ENCODE data around the gene PHPT1. TPM values are rescaled to one million over a fixed set of nuclear protein-coding genes. Genes with fewer than 3 reads are reported as not detected.
"Not testable (repeated sequence)": the region's sequence is repeated elsewhere in the genome, so short reads cannot be mapped to it uniquely, and the experiment has no call there.

Gene PHPT1
- total and polyA plus RNA-seq, 8 donors = 75.2 to 189 (median 84.0) TPM

DNA sequence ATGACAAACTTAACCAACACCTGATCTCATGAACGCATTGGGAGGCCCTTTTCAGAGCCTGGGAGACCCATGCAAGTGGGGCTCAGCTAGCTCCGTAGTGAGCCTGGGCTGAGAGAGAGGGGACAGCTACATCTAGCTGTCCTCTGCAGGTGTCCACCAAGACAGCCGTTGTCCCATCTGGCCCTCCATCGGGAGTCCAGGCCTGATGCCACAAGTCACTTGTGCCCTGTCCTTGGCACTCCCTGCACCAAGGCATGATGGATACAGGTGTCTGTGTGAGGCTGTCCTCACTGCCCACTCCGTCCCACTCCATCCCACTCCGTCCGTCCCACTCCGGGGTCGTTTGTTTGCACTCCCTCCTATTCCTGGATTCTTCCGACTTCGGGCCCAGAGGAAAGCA is 19.4 kb downstream of the PHPT1 start:
- DNase-seq = no peak
- intact Hi-C loops (cut with DNase I) = no loop called here
- Histone ChIP-seq H3K9me3 (no peaks in the 10 kb centered on the region), H3K4me1 (peaks cover 0 to 12% (median 4%) of the 10 kb centered on the region in 3 donors), H3K27me3 (no peaks in the 10 kb centered on the region), H3K27ac (no peak overlapping the region), H3K36me3 (peaks cover under 1 to 1% (median under 1%) of the 10 kb centered on the region in 3 donors), H3K4me3 (no peak overlapping the region)
- ATAC-seq = no peak
- no peak for FAIRE-seq
- WGBS, 2 donors = 87 to 89% methylated on average over 11 of the region's 11 CpGs
- TF ChIP-seq, protein P1, sequence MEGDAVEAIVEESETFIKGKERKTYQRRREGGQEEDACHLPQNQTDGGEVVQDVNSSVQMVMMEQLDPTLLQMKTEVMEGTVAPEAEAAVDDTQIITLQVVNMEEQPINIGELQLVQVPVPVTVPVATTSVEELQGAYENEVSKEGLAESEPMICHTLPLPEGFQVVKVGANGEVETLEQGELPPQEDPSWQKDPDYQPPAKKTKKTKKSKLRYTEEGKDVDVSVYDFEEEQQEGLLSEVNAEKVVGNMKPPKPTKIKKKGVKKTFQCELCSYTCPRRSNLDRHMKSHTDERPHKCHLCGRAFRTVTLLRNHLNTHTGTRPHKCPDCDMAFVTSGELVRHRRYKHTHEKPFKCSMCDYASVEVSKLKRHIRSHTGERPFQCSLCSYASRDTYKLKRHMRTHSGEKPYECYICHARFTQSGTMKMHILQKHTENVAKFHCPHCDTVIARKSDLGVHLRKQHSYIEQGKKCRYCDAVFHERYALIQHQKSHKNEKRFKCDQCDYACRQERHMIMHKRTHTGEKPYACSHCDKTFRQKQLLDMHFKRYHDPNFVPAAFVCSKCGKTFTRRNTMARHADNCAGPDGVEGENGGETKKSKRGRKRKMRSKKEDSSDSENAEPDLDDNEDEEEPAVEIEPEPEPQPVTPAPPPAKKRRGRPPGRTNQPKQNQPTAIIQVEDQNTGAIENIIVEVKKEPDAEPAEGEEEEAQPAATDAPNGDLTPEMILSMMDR (IDR thresholded peaks at IDR 0.05) = no peak

DNA sequence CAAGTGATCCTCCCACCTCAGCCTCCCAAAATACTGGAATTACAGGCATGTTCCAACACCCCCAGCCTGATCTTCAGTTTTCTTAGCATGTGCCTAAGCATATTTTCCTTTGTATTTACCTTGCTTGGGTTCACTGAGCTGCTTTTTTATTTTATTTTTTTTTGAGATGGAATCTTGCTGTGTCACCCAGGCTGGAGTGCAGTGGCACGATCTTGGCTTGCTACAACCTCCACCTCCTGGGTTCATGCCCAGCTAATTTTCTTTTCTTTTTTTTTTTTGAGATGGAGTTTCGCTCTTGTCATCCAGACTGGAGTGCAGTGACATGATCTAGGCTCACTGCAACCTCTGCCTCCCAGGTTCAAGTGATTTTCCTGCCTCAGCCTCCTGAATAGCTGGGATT is 20.4 kb downstream of the PHPT1 start:
- H3K27ac ChIP-seq; H3K4me3 ChIP-seq; FAIRE-seq; intact Hi-C loops (cut with DNase I); DNase-seq; H3K27me3 ChIP-seq; H3K9me3 ChIP-seq; ATAC-seq; H3K36me3 ChIP-seq; H3K4me1 ChIP-seq: not testable (repeated sequence)
- WGBS, 2 donors = 88 to 97% methylated on average over 2 of the region's 2 CpGs

- WGBS, 2 donors = 94% methylated on average over 6 of the region's 6 CpGs
- Histone ChIP-seq H3K36me3 (no peaks in the 10 kb centered on the region), H3K27me3 (no peaks in the 10 kb centered on the region), H3K9me3 (no peaks in the 10 kb centered on the region), H3K27ac (no peak overlapping the region), H3K4me1 (no peaks in the 10 kb centered on the region), H3K4me3 (no peak overlapping the region)
- intact Hi-C loops (cut with DNase I) = no loop called here
- TF ChIP-seq, protein P1 (IDR thresholded peaks at IDR 0.05) = no peak
- DNase-seq (no peak), FAIRE-seq (no peak), ATAC-seq (no peak)
These were observed 25.9 kb downstream of the PHPT1 start for GRCh38 chr9:136875155-136875554.

DNA sequence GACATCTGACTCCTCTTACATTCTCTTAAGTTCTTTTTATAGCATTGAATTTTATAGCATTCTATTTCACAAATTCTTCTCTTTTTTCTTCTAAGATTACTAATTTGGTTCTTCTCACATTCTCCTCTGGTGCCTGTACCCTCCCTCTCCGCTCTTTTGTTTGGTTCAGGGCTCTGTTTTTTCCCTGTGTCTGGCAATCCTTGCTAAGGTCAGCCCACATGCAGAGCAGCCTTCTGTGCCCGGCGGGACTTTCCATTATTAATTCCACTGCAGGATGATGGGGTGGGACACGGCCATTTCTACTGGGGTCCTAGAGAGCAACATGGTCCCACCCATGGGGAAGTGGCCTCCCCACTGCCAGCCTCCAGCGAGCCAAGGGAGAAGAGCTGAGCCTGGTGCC is 27.3 kb downstream of the PHPT1 start:
- FAIRE-seq = no peak
- intact Hi-C loops (cut with DNase I) = no loop called here

DNA sequence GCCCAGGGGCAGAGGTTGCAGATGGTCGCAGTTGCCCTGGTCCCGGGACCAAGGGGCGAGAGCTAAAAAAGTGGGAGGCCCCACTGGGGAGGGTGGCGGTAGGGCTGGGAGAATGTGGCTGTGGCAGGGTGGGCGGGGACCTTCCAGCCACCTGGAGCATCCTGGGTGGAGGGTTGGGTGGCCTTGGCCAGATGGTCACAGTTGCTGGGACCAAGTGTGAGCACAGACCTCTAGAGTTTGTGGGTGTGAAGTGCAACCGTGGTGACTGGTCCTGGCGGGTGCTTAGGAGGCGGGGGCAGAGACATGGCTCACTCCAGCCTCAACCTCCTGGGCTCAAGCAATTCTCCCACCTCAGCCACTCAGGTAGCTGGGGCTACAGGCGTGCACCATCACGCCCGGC is 31.4 kb downstream of the PHPT1 start:
- Histone ChIP-seq H3K9me3 (no peaks in the 10 kb centered on the region), H3K27me3 (no peaks in the 10 kb centered on the region), H3K36me3 (no peaks in the 10 kb centered on the region), H3K4me1 (peaks cover 0 to 23% (median 5%) of the 10 kb centered on the region in 3 donors), H3K4me3 (no peak overlapping the region), H3K27ac (peak overlapping the region in 1 of 4 donors; percentile 83)
- no peak for ATAC-seq
- intact Hi-C loops (cut with DNase I) = no loop called here
- TF ChIP-seq, protein P1 (IDR thresholded peaks at IDR 0.05) = no peak
- 80 to 89% methylated on average over 10 to 11 of the region's 11 CpGs for WGBS, 2 donors
- no peak for DNase-seq
- no peak for FAIRE-seq

More for the DNA sequence above, 27.3 kb downstream of the PHPT1 start:
- Histone ChIP-seq H3K27ac (no peak overlapping the region), H3K27me3 (no peaks in the 10 kb centered on the region), H3K36me3 (no peaks in the 10 kb centered on the region), H3K4me3 (no peak overlapping the region), H3K9me3 (no peaks in the 10 kb centered on the region), H3K4me1 (peaks cover 0 to 2% (median 0%) of the 10 kb centered on the region in 3 donors)
- ATAC-seq (no peak), DNase-seq (no peak)
- TF ChIP-seq, protein P1 (IDR thresholded peaks at IDR 0.05) = no peak
- WGBS, 2 donors = 83 to 87% methylated on average over 5 of the region's 5 CpGs

Measured in pancreas (tissue), 10 donors.